Uterus (tissue), 2 donors: Measurements from ENCODE around the gene SPTB.

Experiments used
- CTCF ChIP-seq, 4 experiments: fragments of 200-600 bp in 2 of 4; fragments of 450-650 bp in 2 of 4; sonication (generic) in 2 of 4; IDR thresholded peaks; one replicate each; pipeline ENCODE4 v1.5.1; 2016 to 2019; ENCODE audit warnings: antibody characterized with exemption in 4 of 4, mild to moderate bottlenecking in 2 of 4, moderate library complexity in 1 of 4
- POLR2A ChIP-seq, 2 donors: fragments of 450-650 bp; IDR thresholded peaks; one replicate each; pipeline ENCODE4 v1.6.1; 2016; ENCODE audit warnings: antibody characterized with exemption in 2 of 2, mild to moderate bottlenecking in 1 of 2, moderate library complexity in 1 of 2

GRCh38 chr14:64700290-64700689, 179.4 kb downstream of the SPTB start:
- TF ChIP-seq CTCF (IDR thresholded peaks at IDR 0.05) = no peak
- TF ChIP-seq POLR2A (IDR thresholded peaks at IDR 0.05) = no peak
